Stimulated activated CD4-positive, alpha-beta T cell treated with anti-CD3 and anti-CD28 coated beads, TNF-alpha, amount 100 ng/mL, for 48 hours (primary cell): ENCODE measurements around the gene HMCN2.

ENCODE experiments used
- DNase-seq, 3 donors: peaks; one replicate each; pipeline ENCODE4 v3.0.0-alpha.2; 2020; ENCODE audit warnings: low read depth in 3 of 3

The HMCN2 gene

DNA sequence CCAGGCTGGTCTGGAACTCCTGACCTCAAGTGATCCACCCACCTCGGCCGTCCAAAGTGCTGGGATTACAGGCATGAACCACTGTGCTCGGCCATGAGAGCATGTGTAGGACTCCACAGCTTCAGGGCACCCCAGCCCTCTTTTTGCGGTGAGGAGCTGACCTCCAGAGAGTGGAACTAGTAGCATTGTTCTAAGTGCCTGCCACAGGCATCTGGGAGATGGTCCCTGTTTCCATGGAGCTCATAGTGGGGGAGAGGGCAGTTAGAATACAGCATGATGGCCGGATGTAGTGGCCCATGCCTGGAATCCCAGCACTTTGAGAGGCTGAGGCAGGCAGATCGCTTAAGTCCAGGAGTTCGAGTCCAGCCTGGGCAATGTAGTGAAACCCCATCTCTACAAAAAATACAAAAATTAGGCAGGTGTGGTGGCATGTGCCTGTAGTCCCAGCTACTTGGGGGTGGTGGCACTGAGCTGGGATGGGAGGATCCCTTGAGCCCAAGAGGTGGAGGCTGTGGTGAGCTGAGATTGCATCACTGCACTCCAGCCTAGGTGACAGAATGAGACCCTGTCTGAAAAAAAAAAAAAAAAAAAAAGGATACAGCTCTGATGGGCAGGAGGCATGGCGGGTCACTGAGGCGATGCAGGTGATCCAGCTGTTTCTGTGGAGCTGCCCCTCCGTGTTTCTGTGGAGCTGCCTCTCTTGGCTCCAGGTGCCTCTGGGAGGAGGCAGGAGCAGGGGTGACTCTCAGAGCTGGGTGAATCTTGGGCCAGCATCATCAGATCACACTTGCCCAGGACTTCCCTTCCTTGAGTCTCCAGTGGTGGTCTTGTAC, 183.4 kb downstream of the HMCN2 start:
- no peak for DNase-seq

DNA sequence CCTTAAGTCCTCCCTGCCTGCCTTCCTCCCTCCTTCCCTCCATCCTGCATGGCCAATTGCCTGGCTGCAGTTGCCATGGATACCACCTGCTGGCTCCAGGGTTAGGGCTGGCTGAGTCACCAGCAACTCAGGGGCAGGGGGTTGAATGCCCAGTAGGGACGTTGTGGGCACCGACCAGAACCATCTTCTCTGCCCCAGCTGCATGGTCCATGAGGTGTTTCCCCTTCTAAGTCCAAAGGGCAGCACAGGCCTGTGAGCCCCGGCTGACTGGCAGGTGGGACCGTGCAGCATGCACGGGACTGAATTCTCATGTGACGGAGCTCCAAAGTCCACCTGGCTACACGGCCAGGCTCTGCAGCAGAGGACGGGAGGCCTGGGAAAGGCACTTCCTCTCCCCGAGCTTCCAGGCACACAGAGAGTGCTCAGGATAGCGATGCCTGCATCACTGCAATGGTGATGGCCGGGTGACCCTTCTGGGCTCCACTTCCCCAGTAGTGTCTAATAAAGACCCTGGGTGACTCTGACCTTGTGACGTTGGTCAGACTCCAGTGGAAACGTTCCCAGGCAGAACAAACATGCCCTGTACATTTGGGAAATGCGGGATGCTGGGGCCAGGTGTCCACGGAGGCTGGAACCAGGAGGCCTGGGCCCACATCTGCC, 184.9 kb downstream of the HMCN2 start:
- DNase-seq, result no peak

DNA sequence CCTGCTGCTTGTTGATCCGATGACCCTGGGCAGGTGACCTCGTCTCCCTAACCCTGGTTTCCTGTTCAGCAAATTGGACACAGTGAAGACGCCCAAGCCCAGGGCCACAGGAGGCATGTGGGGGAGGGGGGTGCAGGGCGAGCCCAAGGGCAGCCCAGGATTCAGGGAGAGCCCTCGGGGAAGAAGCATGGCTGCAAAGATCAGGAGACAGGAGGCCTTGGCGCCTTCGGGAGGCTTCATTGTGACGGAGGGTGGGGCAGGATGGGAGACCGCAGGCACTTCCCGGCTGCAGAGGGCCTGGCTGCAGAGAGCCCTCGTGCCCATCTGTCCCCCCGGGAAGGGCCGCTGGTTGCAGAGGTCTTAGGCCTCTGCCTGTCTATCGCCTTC, 185.4 kb downstream of the HMCN2 start:
- no peak for DNase-seq

DNA sequence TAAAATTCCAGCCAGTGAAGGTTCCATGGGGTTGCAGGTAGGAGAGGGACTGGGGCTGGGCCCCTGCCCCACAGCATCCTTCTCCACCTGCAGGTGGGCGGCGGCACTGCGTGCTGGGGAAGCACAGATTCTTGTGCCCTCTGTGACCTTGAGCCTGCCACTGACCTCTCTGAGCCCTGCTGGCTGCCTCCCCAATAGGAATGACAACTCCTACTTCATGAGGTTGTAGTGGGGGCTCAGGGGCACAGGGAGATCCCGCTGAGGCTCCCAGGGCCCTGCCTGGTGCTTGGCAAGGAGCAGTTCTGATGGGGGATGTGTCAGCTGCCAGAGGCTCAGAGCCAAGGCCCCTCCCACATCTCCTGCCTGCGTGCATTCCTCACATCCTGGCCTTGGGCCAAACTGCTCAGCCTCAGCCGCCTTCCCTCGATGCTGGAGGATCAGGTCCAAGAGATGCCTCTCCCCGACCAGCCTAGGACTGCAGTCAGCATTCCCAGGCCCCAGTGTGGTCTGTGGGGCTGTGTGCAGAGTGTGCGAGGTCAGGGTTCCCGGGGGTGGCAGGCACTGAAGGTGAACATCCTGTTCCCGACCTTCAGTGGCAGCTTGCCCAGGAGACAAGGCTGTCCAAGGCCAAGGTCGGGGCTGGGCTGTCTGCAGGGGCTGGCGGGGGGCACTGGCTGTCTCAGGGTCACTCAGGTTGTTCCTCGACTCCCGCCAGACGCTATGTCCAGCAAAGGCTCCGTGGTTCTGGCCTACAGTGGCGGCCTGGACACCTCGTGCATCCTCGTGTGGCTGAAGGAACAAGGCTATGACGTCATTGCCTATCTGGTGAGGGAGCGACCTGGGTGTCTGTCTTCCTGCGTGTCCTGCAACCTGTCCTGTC, 186.2 kb downstream of the HMCN2 start:
- DNase-seq, result no peak

DNA sequence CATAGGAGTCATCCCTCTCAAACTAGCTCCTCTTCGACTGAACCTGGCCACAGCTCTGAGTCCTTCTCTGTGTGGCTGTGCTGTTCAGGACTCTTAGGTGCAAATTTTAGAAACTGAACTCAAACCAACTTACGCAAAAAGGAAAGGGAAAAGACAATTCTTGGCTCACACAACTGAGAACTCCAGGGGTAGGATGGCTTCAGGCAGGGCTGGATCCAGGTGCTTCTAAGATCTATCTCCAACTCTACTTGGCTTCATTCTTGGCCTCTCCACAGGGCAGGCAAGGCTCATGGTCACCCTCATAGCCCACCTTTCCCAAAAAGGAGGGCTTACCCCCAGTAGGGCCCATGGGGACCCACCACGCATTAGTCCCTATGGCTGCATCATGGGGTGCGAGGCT, 187.3 kb downstream of the HMCN2 start:
- DNase-seq, result no peak

DNA sequence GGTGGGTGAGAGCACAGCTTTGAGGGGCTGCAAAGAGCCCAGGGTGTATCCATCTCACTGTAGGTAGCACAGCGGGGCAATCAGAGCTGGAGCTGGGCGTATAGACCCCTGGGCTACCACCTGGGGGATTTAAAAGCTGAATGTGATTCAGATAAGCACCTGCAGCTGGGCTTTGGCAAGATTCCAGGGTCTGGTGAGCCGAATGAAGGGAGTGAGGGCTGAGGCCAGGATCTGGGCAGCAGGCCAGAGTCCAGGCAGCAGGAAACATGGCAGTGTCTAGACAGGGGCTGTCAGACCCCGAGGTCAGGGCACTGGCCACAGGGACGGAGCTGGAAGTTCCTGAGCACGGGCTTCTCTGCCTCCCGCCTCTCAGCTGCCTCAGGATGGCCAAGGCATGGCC, 187.9 kb downstream of the HMCN2 start:
- no peak for DNase-seq

DNA sequence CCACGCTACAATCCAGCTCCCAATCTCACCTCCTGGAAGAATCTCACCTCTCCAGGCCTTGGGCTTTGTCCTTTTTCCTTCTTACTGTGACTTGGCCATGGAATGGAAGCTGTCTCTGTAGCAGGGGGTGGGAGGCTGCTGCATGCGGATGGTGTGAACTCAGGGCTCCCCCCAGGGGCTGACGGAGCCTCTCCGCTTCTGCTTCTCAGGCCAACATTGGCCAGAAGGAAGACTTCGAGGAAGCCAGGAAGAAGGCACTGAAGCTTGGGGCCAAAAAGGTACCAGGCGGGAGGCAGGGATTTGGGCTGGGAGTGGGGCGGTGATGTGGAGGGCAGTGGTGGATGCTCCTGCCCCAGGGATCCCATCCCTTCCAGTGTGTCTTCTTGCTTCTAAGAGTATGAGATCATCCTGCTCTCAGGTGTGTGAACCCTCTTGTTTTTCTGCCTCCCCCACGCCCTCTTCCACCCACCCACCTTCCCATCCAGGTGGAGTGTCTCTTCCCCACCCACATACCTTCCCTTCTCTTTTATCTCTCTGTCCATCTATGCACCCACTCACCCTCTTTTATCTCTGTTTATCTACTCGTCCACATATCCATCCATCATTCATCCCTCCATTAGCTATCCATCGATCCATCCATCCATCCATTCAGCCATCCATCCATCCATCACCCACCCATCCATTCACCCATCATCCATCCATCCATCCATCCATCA, 188.7 kb downstream of the HMCN2 start:
- DNase-seq, result no peak

DNA sequence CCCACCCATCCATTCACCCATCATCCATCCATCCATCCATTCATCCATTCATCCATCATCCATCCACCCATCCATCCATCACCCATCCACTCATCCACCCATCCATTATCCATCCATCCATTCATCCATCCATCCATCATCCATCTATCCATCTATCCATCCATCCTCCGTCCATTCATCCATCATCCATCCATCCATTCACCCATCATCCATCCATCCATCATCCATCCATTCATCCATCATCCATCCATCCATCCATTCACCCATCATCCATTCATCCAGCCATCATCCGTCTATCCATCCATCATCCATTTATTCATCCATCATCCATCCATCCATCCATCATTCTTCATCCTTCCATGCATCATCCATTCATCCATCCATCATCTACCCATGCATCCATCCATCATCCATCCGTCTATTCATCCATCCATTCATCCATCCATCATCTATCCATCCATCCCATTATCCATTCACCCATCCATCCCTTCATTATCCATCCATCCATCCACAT, 189.3 kb downstream of the HMCN2 start:
- no peak for DNase-seq

DNA sequence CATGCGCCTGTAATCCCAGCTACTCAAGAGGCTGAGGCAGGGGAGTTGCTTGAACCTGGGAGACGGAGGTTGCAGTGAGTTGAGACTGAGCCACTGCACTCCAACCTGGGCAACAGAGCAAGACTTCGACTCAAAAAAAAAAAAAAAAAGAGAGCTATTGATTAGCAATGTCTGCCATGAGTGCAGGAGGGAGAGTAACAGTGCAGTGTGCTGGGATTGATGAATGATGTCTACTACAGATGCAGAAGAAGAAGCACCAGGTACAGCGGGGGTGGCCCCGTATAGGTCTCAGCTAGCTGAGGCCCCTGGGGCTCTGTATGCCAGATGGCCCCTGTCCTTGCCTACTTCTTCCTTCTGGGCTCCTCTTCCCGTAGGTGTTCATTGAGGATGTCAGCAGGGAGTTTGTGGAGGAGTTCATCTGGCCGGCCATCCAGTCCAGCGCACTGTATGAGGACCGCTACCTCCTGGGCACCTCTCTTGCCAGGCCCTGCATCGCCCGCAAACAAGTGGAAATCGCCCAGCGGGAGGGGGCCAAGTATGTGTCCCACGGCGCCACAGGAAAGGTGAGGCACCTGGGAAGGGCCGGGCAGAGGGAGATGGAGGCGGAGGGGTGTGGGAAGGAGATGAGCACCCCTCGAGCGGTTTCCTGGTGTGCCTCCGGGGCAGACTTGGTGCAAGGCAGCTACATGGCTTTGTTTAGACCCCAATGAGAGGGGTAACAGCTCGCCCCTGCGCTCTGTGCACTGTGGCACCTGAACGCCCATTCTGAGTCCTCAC, 192.7 kb downstream of the HMCN2 start:
- no peak for DNase-seq

DNA sequence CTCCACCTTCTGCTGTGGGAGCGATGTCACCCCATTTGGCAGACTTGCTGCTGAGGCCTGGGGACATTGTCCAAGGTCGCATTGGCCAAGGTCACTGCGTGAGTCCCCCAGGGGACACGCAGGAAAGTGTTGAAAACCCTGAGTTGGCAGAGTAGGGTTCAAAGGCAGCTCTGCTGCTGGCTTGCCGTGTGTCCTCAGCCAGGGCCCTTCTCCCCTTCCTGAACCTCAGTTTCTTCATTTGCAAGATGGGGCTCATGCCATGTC, 193.2 kb downstream of the HMCN2 start:
- no peak for DNase-seq

DNA sequence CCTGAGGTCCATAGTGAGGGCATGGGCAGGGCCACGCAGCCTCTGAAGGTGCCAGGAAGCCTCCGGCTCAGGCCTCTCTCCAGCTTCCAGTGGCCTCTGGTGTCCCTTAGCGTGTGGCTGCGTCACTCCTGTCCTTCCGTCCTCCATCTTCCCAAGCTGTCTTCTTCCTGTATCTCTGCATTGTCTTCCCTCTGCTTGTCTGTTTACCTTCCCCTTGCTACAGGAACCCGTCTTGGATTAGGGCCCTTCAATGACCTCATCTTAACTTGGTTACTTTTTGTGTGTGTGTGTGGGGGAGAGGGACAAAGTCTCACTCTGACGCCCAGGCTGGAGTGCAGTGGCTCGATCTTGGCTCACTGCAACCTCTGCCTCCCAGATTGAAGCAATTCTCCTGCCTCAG, 193.6 kb downstream of the HMCN2 start:
- no peak for DNase-seq

DNA sequence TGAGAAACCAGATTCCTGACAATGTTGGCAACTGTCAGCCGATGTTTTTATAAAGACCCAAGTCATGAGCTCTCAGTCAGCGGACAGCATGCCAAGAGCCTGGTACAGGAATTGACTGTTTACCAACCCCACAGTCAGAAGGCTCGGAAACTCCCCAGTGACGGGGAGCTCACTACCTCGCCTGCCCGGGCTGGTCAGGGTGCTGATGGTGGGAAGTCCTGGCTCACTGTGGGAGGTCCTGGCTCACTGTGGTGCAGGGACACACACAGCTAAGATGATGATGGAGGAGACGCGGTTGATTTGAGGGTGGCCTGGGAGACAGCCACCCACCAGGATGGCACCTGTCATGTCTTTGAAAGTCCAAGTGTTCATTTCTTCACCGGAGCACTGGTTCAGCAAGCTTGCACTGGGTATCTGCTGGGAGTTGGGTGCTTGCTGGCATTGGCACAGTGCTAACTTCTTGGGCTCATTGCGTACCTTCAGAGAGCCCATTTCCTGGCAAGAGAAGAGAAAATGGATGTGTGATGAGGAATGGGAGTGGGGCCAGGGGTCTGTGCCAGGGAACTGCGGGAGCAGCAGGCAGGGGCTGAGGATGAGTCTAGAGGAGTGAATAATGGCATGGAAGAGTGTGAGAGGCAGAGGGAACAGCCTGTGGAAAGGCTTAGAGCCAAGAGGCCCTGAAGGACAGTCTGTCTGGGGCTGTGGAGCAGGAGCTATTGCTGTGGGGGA, 194.5 kb downstream of the HMCN2 start:
- DNase-seq, result no peak

DNA sequence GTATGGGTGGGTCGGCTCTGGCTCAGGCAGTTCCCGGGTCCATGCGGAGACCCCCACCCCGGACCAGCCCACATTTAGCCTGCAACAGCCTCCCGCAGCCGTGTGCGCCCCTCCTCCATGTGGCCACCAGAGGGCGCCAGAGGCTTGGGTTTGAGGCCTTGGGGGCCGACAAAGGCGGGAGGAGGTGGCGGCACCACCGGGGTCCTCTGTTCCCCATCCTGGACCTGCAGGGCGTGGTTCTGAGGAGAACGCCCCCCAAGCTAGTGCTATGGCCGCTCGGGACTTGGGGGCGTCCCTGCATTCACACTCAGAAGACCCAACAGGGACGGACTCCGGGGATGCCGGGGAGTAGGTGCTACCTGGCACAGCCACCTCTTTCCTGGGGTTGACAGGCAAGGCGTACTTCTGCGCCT, 195.7 kb downstream of the HMCN2 start:
- peak; percentile 37 to 53 (median 40) for DNase-seq

DNA sequence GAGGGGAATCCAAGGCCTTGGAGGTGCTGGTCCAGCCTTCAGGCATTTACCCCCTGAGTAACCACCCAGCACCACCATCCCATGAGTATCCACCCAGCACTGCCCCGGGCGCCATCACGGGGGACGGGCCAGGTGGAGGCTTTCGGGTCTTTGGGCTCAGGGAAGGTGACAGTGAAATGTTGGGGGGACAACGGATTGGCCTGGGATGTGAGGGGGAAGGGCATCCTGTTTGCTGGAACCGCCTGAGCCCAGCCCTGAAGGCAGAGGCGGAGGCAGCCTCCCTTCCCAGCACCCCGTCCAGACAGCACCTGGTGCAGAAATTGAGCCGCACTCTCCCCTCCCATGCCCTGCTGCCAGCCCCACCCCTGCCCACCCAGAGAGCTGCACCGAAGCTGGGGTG, 196.2 kb downstream of the HMCN2 start:
- DNase-seq, result no peak

DNA sequence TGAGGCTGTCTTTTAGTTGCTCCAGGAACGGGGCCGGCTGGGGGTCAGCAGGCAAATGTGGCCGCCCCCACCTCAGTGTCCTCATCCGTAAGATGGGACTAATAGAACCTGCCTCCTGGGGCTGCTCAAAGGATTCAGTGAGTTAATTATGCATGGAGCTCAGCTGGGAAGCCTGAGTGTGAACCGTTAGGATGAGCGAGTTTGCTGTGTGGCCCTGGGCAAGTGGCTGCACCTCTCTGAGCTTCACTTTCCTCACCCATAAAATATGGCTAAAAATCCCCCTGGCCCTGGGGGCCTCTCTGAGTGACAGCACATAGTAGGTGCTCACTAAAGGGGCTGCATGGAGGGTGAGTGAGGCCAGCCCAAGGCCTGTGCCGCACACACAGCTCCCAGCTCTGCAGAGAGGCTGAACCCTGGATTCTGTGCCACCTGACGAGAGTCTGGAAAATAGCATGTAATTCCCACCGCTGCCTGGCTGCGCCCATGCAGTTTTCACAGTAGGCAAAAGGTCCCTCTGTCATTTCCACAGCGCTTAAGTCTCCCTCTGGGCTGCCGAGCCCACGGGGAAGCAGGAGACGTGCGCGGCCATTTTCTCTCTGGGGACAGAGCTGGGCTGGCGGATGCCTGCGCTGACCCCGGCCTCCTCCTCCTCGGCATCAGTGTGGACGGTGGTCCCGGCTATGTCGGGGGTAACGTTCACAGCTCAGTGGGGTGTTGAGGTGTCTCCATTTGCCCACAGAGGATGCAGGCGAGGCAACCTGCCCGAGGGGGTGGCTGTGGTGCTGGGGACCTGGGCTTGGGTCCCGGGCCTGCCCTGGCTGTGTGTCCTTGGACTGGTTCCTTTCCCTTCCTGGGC, 197.4 kb downstream of the HMCN2 start:
- DNase-seq, result no peak

DNA sequence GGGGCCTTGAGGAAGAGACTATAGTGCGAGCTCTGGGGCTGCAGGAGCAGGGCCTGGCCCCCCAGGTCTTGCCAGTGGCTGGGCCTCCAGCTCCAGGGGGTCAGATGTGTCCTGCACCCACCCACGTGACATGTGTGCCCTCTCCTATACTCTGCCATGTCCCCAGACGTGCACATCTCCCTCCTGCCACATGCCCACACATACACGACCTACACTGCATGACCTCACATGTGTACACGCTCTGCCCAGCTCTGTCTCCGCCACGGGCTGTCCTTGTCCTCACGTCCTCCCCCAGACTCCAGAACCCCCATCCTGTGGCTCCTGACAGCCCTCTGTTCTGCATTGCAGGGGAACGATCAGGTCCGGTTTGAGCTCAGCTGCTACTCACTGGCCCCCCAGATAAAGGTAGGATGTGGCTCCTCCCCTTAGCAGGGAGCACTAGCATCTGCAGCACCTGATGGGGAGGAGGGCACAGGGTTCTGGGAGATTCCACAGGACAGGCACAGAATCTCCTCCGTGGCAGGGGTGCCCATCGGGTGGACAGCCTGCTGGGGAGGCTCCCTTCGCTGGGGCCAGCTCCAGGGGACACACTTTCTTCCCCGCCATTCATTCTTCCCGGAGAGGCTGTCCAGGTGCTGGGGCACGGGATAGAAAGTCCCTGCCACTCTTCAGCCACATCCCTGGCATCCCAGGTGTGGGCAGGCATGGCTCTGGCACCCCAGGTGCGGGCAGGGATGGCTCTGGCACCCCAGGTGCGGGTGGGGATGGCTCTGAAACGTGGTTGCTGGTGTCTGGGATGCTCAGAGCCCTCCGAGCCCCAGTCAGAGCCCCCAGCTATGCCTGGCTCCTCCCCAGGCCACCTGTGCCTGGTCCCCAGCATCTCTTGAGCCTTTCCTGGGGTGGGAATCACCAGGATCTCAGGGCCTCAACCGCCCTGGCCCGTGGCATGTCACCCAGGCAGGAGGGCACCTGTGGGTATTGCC, 198.5 kb downstream of the HMCN2 start:
- DNase-seq, result no peak

DNA sequence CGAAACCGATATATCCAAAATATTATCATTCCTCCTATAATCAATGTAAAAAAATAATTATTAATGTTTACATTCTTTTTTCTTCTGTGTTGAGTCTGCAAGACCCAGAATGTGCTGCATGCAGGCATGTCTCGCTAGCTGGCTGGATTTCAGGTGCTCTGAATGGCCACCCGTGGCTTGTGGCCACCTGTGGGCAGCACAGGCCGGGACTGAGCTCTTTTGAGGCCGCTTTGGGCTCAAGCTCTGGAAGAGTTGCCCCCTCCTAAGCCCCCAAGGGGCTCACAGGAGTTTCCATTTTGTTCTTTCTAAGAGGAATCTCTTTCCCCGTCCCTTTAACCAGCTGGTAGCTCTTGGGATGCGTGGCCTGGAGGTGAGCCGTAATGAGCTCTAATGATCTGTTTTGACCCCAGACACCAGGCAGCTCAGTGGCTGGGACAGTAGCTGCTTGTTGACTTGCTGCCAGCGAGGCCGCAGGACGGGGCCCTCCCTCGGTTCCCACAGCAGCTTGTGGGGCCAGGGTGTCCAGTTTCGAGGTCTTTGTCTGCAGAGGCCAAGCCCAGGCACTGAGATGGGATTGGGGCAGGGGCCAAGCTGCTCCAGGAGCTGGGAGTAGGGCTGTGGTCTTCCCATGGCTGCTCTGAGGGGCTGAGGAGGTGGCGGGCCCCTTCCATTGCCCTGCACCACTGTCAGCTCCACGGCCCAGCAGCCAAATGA, 200.0 kb downstream of the HMCN2 start:
- no peak for DNase-seq
